Measurements from ENCODE around the gene ISY1.

DNA sequence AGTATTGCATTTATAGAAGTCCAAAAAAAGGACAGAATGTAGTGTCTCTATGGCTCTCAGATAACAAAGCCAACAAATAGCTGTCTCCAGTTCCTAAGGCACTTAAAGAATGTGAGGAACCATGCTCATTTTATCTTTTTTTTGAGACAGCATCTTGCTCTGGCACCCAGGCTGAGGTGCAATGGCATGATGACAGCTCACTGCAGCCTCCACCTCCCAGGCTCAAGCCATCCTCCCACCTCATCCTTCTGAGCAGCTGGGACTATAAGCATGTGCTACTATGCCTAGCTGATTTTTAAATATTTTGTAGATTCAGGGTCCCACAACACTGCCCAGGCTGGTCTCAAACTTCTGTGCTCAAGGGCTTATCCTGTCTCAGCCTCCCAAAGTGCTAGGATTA, 16.1 kb downstream of the ISY1 start:
- TF ChIP-seq CTCF (optimal IDR thresholded peaks at IDR 0.05 in 1 of 3, IDR thresholded peaks at IDR 0.05 in 1 of 3, conservative IDR thresholded peaks at IDR 0.05 in 1 of 3; ENCODE audit: extremely low read depth in 1 of 3, insufficient read depth in 2 of 3, low read length in 3 of 3) (no peak), EZH2 (IDR thresholded peaks at IDR 0.05; ENCODE audit: low read length) (no peak)

All from keratinocyte (primary cell).